Stimulated activated CD8-positive, alpha-beta memory T cell treated with anti-CD3 and anti-CD28 coated beads, Interleukin-2, amount 100 ng/mL, for 48 hours (primary cell): ENCODE results near the gene PCDHB6.
"Not testable (repeated sequence)": the region's sequence is repeated elsewhere in the genome, so short reads cannot be mapped to it uniquely, and the experiment has no call there.

Experiments used
- DNase-seq, 2 donors: peaks; one replicate each; pipeline ENCODE4 v3.0.0-alpha.2; 2020; ENCODE audit warnings: low read depth in 2 of 2

PCDHB6 gene

DNA sequence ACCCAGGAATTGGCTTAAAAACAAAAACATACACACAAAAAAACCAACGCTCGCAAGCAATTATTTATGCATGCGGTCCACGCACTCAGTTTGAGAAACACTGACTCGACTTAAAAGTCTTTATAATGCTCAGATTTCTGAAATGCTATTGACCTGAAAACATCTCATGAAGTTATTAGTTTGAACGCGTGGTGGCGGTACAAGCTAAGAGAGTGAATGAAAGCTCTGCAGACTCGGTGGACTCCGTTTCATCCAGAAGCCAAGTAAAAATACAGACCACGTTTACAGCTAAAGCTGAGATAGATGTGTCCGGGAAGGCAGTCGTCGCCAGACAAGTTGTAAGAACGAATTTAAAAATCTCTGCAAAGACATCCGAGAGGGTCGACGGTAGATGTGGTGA, at the start of gene PCDHB6:
Gene PCDHB6 (plus strand): TSS at position 246 of the 400 bp plus-strand sequence. CDS start 201 bp downstream, outside the sequence.
- DNase-seq = no peak

DNA sequence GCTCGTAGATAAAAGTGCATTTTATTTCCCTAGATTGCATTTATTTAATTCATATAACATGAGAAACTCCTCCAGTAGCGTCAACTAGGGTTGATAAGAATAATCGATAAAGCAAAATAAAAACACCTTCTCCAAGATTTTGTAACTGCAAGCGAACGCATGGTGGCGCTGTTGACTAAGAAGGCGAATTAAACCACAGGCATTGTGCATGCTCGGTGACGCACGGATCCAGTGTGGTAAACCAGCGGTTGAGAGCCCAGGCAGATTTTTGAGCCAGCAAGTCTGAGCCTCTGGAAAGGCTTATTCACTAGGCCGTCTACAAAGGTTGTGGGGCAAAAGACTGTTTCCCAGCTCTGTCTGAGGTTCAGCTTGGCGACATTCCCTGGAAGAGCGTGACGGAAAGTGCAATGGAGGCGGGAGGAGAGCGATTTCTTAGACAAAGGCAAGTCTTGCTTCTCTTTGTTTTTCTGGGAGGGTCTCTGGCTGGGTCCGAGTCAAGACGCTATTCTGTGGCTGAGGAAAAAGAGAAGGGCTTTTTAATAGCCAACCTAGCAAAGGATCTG, 49.5 kb upstream of the PCDHB6 start, which contains the start of gene PCDHB3:
Gene PCDHB3 (plus strand): TSS at position 231 of the 563 bp plus-strand sequence. CDS start 177 bp downstream, at position 408.
- DNase-seq = peak; percentile 21 to 37

DNA sequence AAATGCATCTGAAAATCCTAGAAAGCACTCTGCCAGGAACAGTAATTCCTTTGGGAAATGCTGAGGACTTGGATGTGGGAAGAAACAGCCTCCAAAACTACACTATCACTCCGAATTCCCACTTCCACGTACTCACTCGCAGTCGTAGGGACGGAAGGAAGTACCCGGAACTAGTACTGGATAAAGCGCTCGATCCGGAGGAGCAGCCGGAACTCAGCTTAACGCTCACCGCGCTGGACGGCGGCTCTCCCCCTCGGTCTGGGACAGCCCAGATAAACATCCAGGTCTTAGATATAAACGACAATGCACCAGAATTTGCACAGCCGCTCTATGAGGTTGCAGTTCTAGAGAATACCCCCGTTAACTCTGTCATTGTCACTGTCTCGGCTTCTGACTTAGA, 48.8 kb upstream of the PCDHB6 start:
- DNase-seq = no peak

DNA sequence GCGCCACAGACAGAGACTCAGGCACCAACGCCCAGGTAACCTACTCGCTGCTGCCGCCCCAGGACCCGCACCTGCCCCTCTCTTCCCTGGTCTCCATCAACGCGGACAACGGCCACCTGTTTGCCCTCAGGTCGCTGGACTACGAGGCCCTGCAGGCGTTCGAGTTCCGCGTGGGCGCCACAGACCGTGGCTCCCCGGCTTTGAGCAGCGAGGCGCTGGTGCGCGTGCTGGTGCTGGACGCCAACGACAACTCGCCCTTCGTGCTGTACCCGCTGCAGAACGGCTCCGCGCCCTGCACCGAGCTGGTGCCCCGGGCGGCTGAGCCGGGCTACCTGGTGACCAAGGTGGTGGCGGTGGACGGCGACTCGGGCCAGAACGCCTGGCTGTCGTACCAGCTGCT, 47.8 kb upstream of the PCDHB6 start:
- DNase-seq = not testable (repeated sequence)

GRCh38 chr5:141102471-141102870, 47.4 kb upstream of the PCDHB6 start:
- DNase-seq = not testable (repeated sequence)

- DNase-seq = no peak
Observed at GRCh38 chr5:141105350-141105749, 44.5 kb upstream of the PCDHB6 start.

DNA sequence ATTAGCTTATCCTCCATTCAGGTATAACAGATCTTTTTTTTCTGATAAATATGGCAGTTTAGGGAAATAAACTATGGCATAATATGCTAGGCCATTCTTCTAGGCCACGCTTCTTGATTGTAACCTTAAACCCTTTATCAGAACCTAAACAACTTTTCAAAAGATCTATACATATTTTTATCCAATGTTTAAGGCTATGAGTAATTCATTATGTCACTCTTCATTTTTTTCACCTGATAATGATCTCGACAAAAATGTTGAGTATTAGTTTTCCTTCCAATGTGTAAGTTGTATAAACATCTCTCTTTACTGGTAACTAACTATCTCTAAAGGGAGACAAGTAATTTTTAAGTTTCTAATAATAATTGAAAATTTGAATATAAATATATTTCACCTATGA, 30.6 kb upstream of the PCDHB6 start:
- no peak for DNase-seq

DNA sequence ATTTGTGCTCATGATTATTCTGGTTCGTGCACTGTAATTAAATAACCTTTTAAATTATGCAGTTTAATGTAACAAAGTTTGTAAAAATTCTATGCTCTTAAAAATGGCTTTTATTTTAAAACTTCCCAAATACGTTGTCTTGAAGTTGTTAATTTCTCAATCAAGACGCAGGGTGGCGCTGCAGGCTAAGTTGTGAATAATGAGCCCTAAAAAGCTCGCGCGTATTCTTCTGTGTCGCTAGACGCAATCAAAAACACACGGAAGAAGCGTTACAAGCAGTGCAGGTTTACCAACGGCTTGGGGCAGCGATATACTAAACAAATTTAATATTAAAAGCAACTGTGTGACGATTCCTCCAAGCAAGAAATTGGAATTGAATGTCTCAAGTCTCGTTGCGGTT, 28.3 kb upstream of the PCDHB6 start, which contains the start of gene PCDHB4:
Gene PCDHB4 (plus strand): TSS at position 256 of the 400 bp plus-strand sequence. CDS start 181 bp downstream, outside the sequence.
- DNase-seq = no peak

GRCh38 chr5:141121985-141122384, 27.9 kb upstream of the PCDHB6 start:
- DNase-seq = no peak

GRCh38 chr5:141123396-141124135, 26.3 kb upstream of the PCDHB6 start:
- DNase-seq = not testable (repeated sequence)

DNA sequence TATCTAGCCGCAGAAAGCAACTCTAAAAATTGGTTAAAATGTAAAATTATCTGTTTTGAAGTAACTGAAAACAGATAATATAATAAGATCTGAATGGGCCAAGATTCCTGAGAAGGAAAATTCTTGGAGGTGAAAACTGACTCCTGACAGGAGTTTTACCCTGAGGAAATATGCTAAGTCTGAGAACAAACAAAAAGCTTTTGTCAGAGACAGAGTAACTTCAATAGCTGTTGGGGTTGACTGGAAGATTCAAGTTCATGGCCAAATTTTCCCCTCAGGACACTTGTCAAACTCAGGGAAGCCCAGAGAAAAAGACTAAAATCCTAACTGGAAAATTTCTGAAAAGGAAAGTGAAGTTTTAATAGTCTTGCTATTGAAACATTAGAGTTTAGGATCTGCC, 22.6 kb upstream of the PCDHB6 start:
- DNase-seq = no peak

GRCh38 chr5:141135030-141135717, 14.7 kb upstream of the PCDHB6 start, which contains the start of gene PCDHB5:
Gene PCDHB5 (plus strand): TSS chr5:141135206. CDS start chr5:141135435, 229 bp downstream.
- no peak for DNase-seq

DNA sequence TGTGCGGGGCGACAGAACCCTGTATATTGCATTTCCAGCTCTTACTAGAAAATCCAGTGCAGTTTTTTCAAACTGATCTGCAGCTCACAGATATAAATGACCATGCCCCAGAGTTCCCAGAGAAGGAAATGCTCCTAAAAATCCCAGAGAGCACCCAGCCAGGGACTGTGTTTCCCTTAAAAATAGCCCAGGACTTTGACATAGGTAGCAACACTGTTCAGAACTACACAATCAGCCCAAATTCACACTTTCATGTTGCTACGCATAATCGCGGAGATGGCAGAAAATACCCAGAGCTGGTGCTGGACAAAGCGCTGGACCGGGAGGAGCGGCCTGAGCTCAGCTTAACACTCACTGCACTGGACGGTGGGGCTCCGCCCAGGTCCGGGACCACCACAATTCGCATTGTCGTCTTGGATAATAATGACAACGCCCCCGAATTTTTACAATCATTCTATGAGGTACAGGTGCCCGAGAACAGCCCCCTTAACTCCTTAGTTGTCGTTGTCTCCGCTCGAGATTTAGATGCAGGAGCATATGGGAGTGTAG, 14.1 kb upstream of the PCDHB6 start:
- DNase-seq = no peak

- DNase-seq = not testable (repeated sequence)
Observed at GRCh38 chr5:141137346-141137745, 12.5 kb upstream of the PCDHB6 start.

- no peak for DNase-seq
Observed at GRCh38 chr5:141150224-141150992, 551 bp downstream of the PCDHB6 start.

GRCh38 chr5:141150993-141151325, 1.1 kb downstream of the PCDHB6 start:
- DNase-seq = no peak

DNA sequence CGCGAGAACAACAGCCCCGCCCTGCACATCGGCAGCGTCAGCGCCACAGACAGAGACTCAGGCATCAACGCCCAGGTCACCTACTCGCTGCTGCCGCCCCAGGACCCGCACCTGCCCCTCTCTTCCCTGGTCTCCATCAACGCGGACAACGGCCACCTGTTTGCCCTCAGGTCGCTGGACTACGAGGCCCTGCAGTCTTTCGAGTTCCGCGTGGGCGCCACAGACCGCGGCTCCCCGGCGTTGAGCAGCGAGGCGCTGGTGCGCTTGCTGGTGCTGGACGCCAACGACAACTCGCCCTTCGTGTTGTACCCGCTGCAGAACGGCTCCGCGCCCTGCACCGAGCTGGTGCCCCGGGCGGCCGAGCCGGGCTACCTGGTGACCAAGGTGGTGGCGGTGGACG, 1.8 kb downstream of the PCDHB6 start:
- not testable (repeated sequence) for DNase-seq

GRCh38 chr5:141152096-141152495, 2.2 kb downstream of the PCDHB6 start:
- DNase-seq = not testable (repeated sequence)

- DNase-seq = no peak
Observed at GRCh38 chr5:141155540-141156374, 5.9 kb downstream of the PCDHB6 start.

DNA sequence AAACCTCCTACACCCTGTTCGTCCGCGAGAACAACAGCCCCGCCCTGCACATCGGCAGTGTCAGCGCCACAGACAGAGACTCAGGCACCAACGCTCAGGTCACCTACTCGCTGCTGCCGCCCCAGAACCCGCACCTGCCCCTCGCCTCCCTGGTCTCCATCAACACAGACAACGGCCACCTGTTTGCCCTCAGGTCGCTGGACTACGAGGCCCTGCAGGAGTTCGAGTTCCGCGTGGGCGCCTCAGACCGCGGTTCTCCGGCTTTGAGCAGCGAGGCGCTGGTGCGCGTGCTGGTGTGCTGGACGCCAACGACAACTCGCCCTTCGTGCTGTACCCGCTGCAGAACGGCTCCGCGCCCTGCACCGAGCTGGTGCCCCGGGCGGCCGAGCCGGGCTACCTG, 7.5 kb downstream of the PCDHB6 start:
- DNase-seq = not testable (repeated sequence)

- not testable (repeated sequence) for DNase-seq
Observed at GRCh38 chr5:141157901-141158300, 8.0 kb downstream of the PCDHB6 start.
